ENCODE measurements around the gene POLG2. TPM values are rescaled to one million over a fixed set of nuclear protein-coding genes. Genes with fewer than 3 reads are reported as not detected.

The POLG2 gene
- total RNA-seq, 1 experiment from 2014 or later, result 28.9 TPM

- H3K4me1 Mint-ChIP-seq (ENCODE audit: low read depth, unreplicated experiment), result peaks cover 5% of the 10 kb centered on the region
- peaks cover 3% of the 10 kb centered on the region for H3K36me3 ChIP-seq (ENCODE audit: control insufficient read depth, insufficient read depth, low read length)
- H3K36me3 Mint-ChIP-seq (ENCODE audit: insufficient read depth, unreplicated experiment), result peaks cover 85% of the 10 kb centered on the region
- no peak overlapping the region for H3K4me3 Mint-ChIP-seq (ENCODE audit: unreplicated experiment)
- no peak for DNase-seq
- intact Hi-C loops (cut with micrococcal nuclease; ENCODE audit: unreplicated experiment), result loop anchor here (5.0 kb wide), 1 partner anchor 112 kb away; no protein-coding TSS in a partner anchor
- H3K27ac Mint-ChIP-seq (ENCODE audit: unreplicated experiment), result no peak overlapping the region
- POLR2A ChIA-PET, result no interaction called here
- CTCF ChIA-PET, result interaction anchor here (0.6 kb wide), 1 partner anchor 112 kb away, joined by 4 read pairs; no protein-coding TSS in a partner anchor
- no peaks in the 10 kb centered on the region for H3K4me1 ChIP-seq
- BruUV-seq (replicated peaks), result no TSS peak
- TF ChIP-seq, protein P1, sequence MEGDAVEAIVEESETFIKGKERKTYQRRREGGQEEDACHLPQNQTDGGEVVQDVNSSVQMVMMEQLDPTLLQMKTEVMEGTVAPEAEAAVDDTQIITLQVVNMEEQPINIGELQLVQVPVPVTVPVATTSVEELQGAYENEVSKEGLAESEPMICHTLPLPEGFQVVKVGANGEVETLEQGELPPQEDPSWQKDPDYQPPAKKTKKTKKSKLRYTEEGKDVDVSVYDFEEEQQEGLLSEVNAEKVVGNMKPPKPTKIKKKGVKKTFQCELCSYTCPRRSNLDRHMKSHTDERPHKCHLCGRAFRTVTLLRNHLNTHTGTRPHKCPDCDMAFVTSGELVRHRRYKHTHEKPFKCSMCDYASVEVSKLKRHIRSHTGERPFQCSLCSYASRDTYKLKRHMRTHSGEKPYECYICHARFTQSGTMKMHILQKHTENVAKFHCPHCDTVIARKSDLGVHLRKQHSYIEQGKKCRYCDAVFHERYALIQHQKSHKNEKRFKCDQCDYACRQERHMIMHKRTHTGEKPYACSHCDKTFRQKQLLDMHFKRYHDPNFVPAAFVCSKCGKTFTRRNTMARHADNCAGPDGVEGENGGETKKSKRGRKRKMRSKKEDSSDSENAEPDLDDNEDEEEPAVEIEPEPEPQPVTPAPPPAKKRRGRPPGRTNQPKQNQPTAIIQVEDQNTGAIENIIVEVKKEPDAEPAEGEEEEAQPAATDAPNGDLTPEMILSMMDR (IDR thresholded peaks at IDR 0.05; ENCODE audit: insufficient read depth in 1 of 2, low read depth in 1 of 2, low read length in 1 of 2, severe bottlenecking in 1 of 2, unreplicated experiment in 1 of 2), result no peak
- no peaks in the 10 kb centered on the region for H3K27me3 Mint-ChIP-seq (ENCODE audit: insufficient read depth, unreplicated experiment)
- no peak overlapping the region for H3K4me3 ChIP-seq (ENCODE audit: low read depth, low read length)
- no peaks in the 10 kb centered on the region for H3K9me3 Mint-ChIP-seq (ENCODE audit: unreplicated experiment)
- no peaks in the 10 kb centered on the region for H3K27me3 ChIP-seq (replicated peaks; ENCODE audit: control insufficient read depth, insufficient read depth, low read length)
- H3K9me3 ChIP-seq, result no peaks in the 10 kb centered on the region
Observed at GRCh38 chr17:64535357-64535756, 38.5 kb upstream of the POLG2 start.

- peaks cover 91% of the 10 kb centered on the region for H3K36me3 Mint-ChIP-seq (ENCODE audit: insufficient read depth, unreplicated experiment)
- Histone ChIP-seq H3K27me3 (replicated peaks; ENCODE audit: control insufficient read depth, insufficient read depth, low read length) (no peaks in the 10 kb centered on the region), H3K36me3 (ENCODE audit: control insufficient read depth, insufficient read depth, low read length) (peaks cover 2% of the 10 kb centered on the region), H3K4me1 (no peaks in the 10 kb centered on the region), H3K9me3 (no peaks in the 10 kb centered on the region), H3K4me3 (ENCODE audit: low read depth, low read length) (no peak overlapping the region)
- H3K4me1 Mint-ChIP-seq (ENCODE audit: low read depth, unreplicated experiment), result peaks cover 5% of the 10 kb centered on the region
- ChIA-PET POLR2A (no interaction called here), CTCF (no interaction called here)
- no peaks in the 10 kb centered on the region for H3K9me3 Mint-ChIP-seq (ENCODE audit: unreplicated experiment)
- no peaks in the 10 kb centered on the region for H3K27me3 Mint-ChIP-seq (ENCODE audit: insufficient read depth, unreplicated experiment)
- TF ChIP-seq, protein P1 (IDR thresholded peaks at IDR 0.05; ENCODE audit: insufficient read depth in 1 of 2, low read depth in 1 of 2, low read length in 1 of 2, severe bottlenecking in 1 of 2, unreplicated experiment in 1 of 2), result no peak
- DNase-seq, result no peak
- H3K27ac Mint-ChIP-seq (ENCODE audit: unreplicated experiment), result no peak overlapping the region
- BruUV-seq (replicated peaks), result no TSS peak
- intact Hi-C loops (cut with micrococcal nuclease; ENCODE audit: unreplicated experiment), result no loop called here
- no peak overlapping the region for H3K4me3 Mint-ChIP-seq (ENCODE audit: unreplicated experiment)
Observed at GRCh38 chr17:64534187-64534586, 37.3 kb upstream of the POLG2 start.

GRCh38 chr17:64533784-64534183 is 36.9 kb upstream of the POLG2 start:
- intact Hi-C loops (cut with micrococcal nuclease; ENCODE audit: unreplicated experiment), result no loop called here
- CTCF ChIA-PET, result no interaction called here
- Mint-ChIP-seq H3K36me3 (ENCODE audit: insufficient read depth, unreplicated experiment) (peaks cover 91% of the 10 kb centered on the region), H3K27me3 (ENCODE audit: insufficient read depth, unreplicated experiment) (no peaks in the 10 kb centered on the region), H3K9me3 (ENCODE audit: unreplicated experiment) (no peaks in the 10 kb centered on the region), H3K4me3 (ENCODE audit: unreplicated experiment) (no peak overlapping the region), H3K27ac (ENCODE audit: unreplicated experiment) (no peak overlapping the region), H3K4me1 (ENCODE audit: low read depth, unreplicated experiment) (peaks cover 2% of the 10 kb centered on the region)
- no peaks in the 10 kb centered on the region for H3K9me3 ChIP-seq
- no peaks in the 10 kb centered on the region for H3K4me1 ChIP-seq
- DNase-seq, result no peak
- H3K27me3 ChIP-seq (replicated peaks; ENCODE audit: control insufficient read depth, insufficient read depth, low read length), result no peaks in the 10 kb centered on the region
- H3K4me3 ChIP-seq (ENCODE audit: low read depth, low read length), result no peak overlapping the region
- POLR2A ChIA-PET, result no interaction called here
- peaks cover 2% of the 10 kb centered on the region for H3K36me3 ChIP-seq (ENCODE audit: control insufficient read depth, insufficient read depth, low read length)
- no TSS peak for BruUV-seq (replicated peaks)
- TF ChIP-seq, protein P1 (IDR thresholded peaks at IDR 0.05; ENCODE audit: insufficient read depth in 1 of 2, low read depth in 1 of 2, low read length in 1 of 2, severe bottlenecking in 1 of 2, unreplicated experiment in 1 of 2), result no peak
